GM23338 (cell line): ENCODE data around the gene ZNF804A. TPM values are rescaled to one million over a fixed set of nuclear protein-coding genes. Genes with fewer than 3 reads are reported as not detected.

Experiments
- ATAC-seq: fragments of 200-7000 bp; cut with Tn5 transposase; 3 replicates; pipeline ENCODE4 v1.9.1; 2020
- DNase-seq: peaks from one replicate; pipeline ENCODE4 v3.0.0-alpha.2; 2015; ENCODE audit warnings: low spot score
- H2AFZ ChIP-seq: fragments of 200-600 bp; sonication (generic); 2 replicates; pipeline ENCODE4 v1.8.0; 2016; ENCODE audit warnings: antibody characterized with exemption, mild to moderate bottlenecking, moderate library complexity
- H3F3A ChIP-seq: fragments of 200-600 bp; sonication (generic); replicated peaks from 2 replicates; pipeline ENCODE4 v1.8.0; 2017; ENCODE audit warnings: antibody characterized with exemption, mixed run types, low read depth
- H3K27ac ChIP-seq: fragments of 200-600 bp; sonication (generic); 2 replicates; pipeline ENCODE4 v1.6.1; 2016; ENCODE audit warnings: low read depth
- H3K27me3 ChIP-seq: fragments of 200-600 bp; sonication (generic); 2 replicates; pipeline ENCODE4 v1.8.0; 2016; ENCODE audit warnings: mild to moderate bottlenecking, mixed run types, moderate library complexity; ENCODE audit not compliant: insufficient read depth
- H3K36me3 ChIP-seq: fragments of 200-600 bp; sonication (generic); 2 replicates; pipeline ENCODE4 v1.8.0; 2016; ENCODE audit warnings: mild to moderate bottlenecking; ENCODE audit not compliant: insufficient read depth
- H3K4me1 ChIP-seq: fragments of 200-600 bp; sonication (generic); 2 replicates; pipeline ENCODE4 v1.8.0; 2016; ENCODE audit warnings: mild to moderate bottlenecking, moderate library complexity; ENCODE audit not compliant: insufficient read depth
- H3K4me2 ChIP-seq: fragments of 200-600 bp; sonication (generic); 2 replicates; pipeline ENCODE4 v1.7.1; 2017; ENCODE audit warnings: mixed run types
- H3K4me3 ChIP-seq: fragments of 200-600 bp; sonication (generic); 2 replicates; pipeline ENCODE4 v1.6.1; 2016; ENCODE audit warnings: mixed run types
- H3K79me2 ChIP-seq: fragments of 200-600 bp; sonication (generic); replicated peaks from 2 replicates; pipeline ENCODE4 v1.8.0; 2017; ENCODE audit warnings: mild to moderate bottlenecking; ENCODE audit not compliant: insufficient read depth
- H3K9me2 ChIP-seq: fragments of 200-600 bp; sonication (generic); 2 replicates; pipeline ENCODE4 v1.8.0; 2017; ENCODE audit not compliant: insufficient read depth
- H4K20me1 ChIP-seq: fragments of 200-600 bp; sonication (generic); replicated peaks from 2 replicates; pipeline ENCODE4 v1.8.0; 2017; ENCODE audit warnings: mild to moderate bottlenecking; ENCODE audit not compliant: insufficient read depth
- H3K27ac Mint-ChIP-seq: 2 replicates; pipeline ENCODE4 v1.8.0; 2020; ENCODE audit warnings: inconsistent platforms, mild to moderate bottlenecking, moderate library complexity, mixed read lengths
- H3K27me3 Mint-ChIP-seq: 3 replicates; pipeline ENCODE4 v1.8.0; 2022; ENCODE audit warnings: low read depth, mild to moderate bottlenecking, moderate library complexity, mixed read lengths, inconsistent platforms; ENCODE audit not compliant: insufficient read depth, poor library complexity
- H3K36me3 Mint-ChIP-seq: 3 replicates; pipeline ENCODE4 v1.8.0; 2021; ENCODE audit warnings: low read depth, mild to moderate bottlenecking, inconsistent platforms, moderate library complexity, mixed read lengths
- H3K4me1 Mint-ChIP-seq: 3 replicates; pipeline ENCODE4 v1.8.0; 2020; ENCODE audit warnings: mild to moderate bottlenecking, inconsistent platforms, mixed read lengths
- H3K4me3 Mint-ChIP-seq: 3 replicates; pipeline ENCODE4 v1.8.0; 2021; ENCODE audit warnings: moderate library complexity, mild to moderate bottlenecking, inconsistent platforms, mixed read lengths
- H3K9me3 Mint-ChIP-seq: 3 replicates; pipeline ENCODE4 v1.8.0; 2020; ENCODE audit warnings: moderate library complexity, mild to moderate bottlenecking, inconsistent platforms, mixed read lengths
- CREB1 ChIP-seq: fragments of 250-450 bp; sonication (Bioruptor Pico); IDR thresholded peaks from 2 replicates; pipeline ENCODE4 v1.5.0; 2020; ENCODE audit warnings: low read depth, mild to moderate bottlenecking, moderate library complexity
- CTCF ChIP-seq, 2 experiments: fragments of 200-600 bp in 1 of 2; sonication (generic) in 1 of 2; conservative IDR thresholded peaks; 2 replicates each; pipeline versions ENCODE4 v1.5.1 to v1.6.1; 2016 to 2017; ENCODE audit warnings: antibody characterized with exemption in 2 of 2, low read depth in 2 of 2, mild to moderate bottlenecking in 2 of 2, moderate library complexity in 1 of 2
- EZH2 ChIP-seq: fragments of 200-600 bp; sonication (generic); IDR thresholded peaks from one replicate; pipeline ENCODE4 v1.8.0; 2017; ENCODE audit warnings: antibody characterized with exemption, mild to moderate bottlenecking, low read depth; ENCODE audit not compliant: unreplicated experiment
- ZNF114 ChIP-seq: fragments of 250-450 bp; sonication (Bioruptor Pico); IDR thresholded peaks from 2 replicates; pipeline ENCODE4 v1.5.0; 2020; ENCODE audit warnings: mild to moderate bottlenecking, moderate library complexity
- ZNF331 ChIP-seq: fragments of 250-450 bp; sonication (Bioruptor Pico); IDR thresholded peaks from 2 replicates; pipeline ENCODE4 v1.5.0; 2020; ENCODE audit warnings: low read depth, mild to moderate bottlenecking, moderate library complexity
- polyA plus RNA-seq: library from polyadenylated mRNA; unstranded; fragments of >200 nt; fragmentation: Nextera tagmentation; extraction: Ambion mirVana; gene quantifications from 2 replicates; pipeline ENCODE4 v1.2.1, GENCODE V29; 2016
- total RNA-seq: library from RNA; depleted of rRNA; stranded (reverse); fragments of >200 nt; shearing (Covaris generic); gene quantifications from 2 replicates; pipeline ENCODE4 v1.2.3, GENCODE V29; 2014
- TF ChIP-seq, protein P1 (sequence below): IDR thresholded peaks from one replicate; pipeline ENCODE4 v1.6.1; 2018; ENCODE audit warnings: antibody characterized with exemption; ENCODE audit not compliant: unreplicated experiment
- TF ChIP-seq, protein P2 (sequence below): fragments of 250-450 bp; sonication (Bioruptor Pico); IDR thresholded peaks from 2 replicates; pipeline ENCODE4 v1.5.0; 2020; ENCODE audit warnings: mild to moderate bottlenecking, moderate library complexity
- TF ChIP-seq, protein P3 (sequence below): IDR thresholded peaks from 2 replicates; pipeline ENCODE4 v1.6.1; 2016; ENCODE audit warnings: antibody characterized with exemption

The ZNF804A gene
- total and polyA plus RNA-seq, 2 experiments from 2014 or later = not detected

DNA sequence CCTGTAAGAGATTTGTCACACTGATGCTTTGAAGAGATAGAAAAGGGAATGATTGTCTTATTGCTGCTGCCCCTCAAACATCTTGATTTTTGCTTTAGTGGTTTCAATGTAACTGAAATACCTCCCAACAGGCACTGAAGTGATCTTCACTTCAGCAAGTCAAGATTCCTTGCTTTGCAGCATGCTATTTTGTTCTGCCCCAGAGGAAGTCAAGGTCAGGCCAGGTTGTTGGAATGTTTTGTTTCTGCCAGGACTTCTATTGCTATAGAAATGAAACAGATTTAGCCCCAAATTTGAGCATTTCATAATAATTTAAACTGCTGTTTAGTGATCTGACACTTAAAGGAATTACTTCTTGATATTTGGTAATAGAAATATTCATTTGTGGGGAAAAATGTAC lies 277.6 kb downstream of the ZNF804A start (continued):
- TF ChIP-seq, protein P1, sequence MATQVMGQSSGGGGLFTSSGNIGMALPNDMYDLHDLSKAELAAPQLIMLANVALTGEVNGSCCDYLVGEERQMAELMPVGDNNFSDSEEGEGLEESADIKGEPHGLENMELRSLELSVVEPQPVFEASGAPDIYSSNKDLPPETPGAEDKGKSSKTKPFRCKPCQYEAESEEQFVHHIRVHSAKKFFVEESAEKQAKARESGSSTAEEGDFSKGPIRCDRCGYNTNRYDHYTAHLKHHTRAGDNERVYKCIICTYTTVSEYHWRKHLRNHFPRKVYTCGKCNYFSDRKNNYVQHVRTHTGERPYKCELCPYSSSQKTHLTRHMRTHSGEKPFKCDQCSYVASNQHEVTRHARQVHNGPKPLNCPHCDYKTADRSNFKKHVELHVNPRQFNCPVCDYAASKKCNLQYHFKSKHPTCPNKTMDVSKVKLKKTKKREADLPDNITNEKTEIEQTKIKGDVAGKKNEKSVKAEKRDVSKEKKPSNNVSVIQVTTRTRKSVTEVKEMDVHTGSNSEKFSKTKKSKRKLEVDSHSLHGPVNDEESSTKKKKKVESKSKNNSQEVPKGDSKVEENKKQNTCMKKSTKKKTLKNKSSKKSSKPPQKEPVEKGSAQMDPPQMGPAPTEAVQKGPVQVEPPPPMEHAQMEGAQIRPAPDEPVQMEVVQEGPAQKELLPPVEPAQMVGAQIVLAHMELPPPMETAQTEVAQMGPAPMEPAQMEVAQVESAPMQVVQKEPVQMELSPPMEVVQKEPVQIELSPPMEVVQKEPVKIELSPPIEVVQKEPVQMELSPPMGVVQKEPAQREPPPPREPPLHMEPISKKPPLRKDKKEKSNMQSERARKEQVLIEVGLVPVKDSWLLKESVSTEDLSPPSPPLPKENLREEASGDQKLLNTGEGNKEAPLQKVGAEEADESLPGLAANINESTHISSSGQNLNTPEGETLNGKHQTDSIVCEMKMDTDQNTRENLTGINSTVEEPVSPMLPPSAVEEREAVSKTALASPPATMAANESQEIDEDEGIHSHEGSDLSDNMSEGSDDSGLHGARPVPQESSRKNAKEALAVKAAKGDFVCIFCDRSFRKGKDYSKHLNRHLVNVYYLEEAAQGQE = no peak
- TF ChIP-seq, protein P2, sequence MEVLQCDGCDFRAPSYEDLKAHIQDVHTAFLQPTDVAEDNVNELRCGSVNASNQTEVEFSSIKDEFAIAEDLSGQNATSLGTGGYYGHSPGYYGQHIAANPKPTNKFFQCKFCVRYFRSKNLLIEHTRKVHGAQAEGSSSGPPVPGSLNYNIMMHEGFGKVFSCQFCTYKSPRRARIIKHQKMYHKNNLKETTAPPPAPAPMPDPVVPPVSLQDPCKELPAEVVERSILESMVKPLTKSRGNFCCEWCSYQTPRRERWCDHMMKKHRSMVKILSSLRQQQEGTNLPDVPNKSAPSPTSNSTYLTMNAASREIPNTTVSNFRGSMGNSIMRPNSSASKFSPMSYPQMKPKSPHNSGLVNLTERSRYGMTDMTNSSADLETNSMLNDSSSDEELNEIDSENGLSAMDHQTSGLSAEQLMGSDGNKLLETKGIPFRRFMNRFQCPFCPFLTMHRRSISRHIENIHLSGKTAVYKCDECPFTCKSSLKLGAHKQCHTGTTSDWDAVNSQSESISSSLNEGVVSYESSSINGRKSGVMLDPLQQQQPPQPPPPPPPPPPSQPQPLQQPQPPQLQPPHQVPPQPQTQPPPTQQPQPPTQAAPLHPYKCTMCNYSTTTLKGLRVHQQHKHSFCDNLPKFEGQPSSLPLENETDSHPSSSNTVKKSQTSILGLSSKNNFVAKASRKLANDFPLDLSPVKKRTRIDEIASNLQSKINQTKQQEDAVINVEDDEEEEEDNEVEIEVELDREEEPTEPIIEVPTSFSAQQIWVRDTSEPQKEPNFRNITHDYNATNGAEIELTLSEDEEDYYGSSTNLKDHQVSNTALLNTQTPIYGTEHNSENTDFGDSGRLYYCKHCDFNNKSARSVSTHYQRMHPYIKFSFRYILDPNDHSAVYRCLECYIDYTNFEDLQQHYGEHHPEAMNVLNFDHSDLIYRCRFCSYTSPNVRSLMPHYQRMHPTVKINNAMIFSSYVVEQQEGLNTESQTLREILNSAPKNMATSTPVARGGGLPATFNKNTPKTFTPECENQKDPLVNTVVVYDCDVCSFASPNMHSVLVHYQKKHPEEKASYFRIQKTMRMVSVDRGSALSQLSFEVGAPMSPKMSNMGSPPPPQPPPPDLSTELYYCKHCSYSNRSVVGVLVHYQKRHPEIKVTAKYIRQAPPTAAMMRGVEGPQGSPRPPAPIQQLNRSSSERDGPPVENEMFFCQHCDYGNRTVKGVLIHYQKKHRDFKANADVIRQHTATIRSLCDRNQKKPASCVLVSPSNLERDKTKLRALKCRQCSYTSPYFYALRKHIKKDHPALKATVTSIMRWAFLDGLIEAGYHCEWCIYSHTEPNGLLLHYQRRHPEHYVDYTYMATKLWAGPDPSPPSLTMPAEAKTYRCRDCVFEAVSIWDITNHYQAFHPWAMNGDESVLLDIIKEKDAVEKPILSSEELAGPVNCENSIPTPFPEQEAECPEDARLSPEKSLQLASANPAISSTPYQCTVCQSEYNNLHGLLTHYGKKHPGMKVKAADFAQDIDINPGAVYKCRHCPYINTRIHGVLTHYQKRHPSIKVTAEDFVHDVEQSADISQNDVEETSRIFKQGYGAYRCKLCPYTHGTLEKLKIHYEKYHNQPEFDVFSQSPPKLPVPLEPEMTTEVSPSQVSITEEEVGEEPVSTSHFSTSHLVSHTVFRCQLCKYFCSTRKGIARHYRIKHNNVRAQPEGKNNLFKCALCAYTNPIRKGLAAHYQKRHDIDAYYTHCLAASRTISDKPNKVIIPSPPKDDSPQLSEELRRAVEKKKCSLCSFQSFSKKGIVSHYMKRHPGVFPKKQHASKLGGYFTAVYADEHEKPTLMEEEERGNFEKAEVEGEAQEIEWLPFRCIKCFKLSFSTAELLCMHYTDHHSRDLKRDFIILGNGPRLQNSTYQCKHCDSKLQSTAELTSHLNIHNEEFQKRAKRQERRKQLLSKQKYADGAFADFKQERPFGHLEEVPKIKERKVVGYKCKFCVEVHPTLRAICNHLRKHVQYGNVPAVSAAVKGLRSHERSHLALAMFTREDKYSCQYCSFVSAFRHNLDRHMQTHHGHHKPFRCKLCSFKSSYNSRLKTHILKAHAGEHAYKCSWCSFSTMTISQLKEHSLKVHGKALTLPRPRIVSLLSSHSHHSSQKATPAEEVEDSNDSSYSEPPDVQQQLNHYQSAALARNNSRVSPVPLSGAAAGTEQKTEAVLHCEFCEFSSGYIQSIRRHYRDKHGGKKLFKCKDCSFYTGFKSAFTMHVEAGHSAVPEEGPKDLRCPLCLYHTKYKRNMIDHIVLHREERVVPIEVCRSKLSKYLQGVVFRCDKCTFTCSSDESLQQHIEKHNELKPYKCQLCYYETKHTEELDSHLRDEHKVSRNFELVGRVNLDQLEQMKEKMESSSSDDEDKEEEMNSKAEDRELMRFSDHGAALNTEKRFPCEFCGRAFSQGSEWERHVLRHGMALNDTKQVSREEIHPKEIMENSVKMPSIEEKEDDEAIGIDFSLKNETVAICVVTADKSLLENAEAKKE (CRISPR knock-in tag) = no peak
- TF ChIP-seq EZH2 = no peak
- TF ChIP-seq ZNF331 (CRISPR knock-in tag) = no peak
- no peak for TF ChIP-seq ZNF114

- ATAC-seq (no peak), DNase-seq (no peak)
- Histone ChIP-seq H3K27ac (no peak overlapping the region), H4K20me1 (no peaks in the 10 kb centered on the region), H3F3A (no peaks in the 10 kb centered on the region), H3K79me2 (no peaks in the 10 kb centered on the region), H3K4me3 (no peak overlapping the region), H3K36me3 (no peaks in the 10 kb centered on the region), H3K27me3 (no peaks in the 10 kb centered on the region), H2AFZ (no peak overlapping the region), H3K9me2 (0 out of 2 replicates have a peak, but pooled peaks cover 1% of the 10 kb centered on the region), H3K4me2 (no peak overlapping the region), H3K4me1 (peaks cover 5% of the 10 kb centered on the region; the same call in 1 of the 2 replicates)
- Mint-ChIP-seq H3K4me1 (peaks cover 13% of the 10 kb centered on the region), H3K27me3 (no peaks in the 10 kb centered on the region), H3K27ac (no peak overlapping the region), H3K4me3 (no peak overlapping the region), H3K9me3 (no peaks in the 10 kb centered on the region), H3K36me3 (no peaks in the 10 kb centered on the region)
- TF ChIP-seq, protein P3, sequence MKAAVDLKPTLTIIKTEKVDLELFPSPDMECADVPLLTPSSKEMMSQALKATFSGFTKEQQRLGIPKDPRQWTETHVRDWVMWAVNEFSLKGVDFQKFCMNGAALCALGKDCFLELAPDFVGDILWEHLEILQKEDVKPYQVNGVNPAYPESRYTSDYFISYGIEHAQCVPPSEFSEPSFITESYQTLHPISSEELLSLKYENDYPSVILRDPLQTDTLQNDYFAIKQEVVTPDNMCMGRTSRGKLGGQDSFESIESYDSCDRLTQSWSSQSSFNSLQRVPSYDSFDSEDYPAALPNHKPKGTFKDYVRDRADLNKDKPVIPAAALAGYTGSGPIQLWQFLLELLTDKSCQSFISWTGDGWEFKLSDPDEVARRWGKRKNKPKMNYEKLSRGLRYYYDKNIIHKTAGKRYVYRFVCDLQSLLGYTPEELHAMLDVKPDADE = no peak
- TF ChIP-seq EZH2 (no peak), CREB1 (CRISPR knock-in tag) (no peak), ZNF114 (no peak), CTCF (conservative IDR thresholded peaks at IDR 0.05; ENCODE audit: low read depth in 2 of 2) (no peak)
- TF ChIP-seq, protein P1 = no peak
Observed at GRCh38 chr2:184877909-184878308, 279.6 kb downstream of the ZNF804A start.
